NOMO-1 treated with DMSO at 0.1 percent for 48 hours (cell line): Measurements from ENCODE around the gene FAM149B1.
"Not testable (repeated sequence)": the region's sequence is repeated elsewhere in the genome, so short reads cannot be mapped to it uniquely, and the experiment has no call there.

Experiments used
- DNase-seq: peaks from one replicate; lab custom pipeline; 2025; ENCODE audit not compliant: unreplicated experiment; lab: John Stamatoyannopoulos, UW

Gene FAM149B1

DNA sequence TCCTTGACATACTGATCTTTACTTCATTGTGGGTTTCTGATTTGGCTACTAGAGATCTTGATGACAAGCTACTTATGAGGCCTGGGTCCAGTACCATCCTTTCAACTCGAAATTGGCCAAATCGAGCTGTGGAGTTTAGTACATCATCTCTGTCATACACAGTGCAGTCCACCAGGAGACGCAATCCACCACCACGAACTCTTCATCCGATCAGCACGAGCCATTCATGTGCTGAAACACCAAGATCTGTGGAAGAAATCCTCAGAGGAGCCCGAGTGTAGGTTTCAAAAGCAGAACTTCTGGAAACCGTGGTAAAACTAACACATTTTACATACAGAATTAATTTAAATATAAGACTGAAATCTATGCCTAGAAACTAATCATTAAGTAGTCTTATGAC is 65.0 kb downstream of the FAM149B1 start:
- DNase-seq: no peak

DNA sequence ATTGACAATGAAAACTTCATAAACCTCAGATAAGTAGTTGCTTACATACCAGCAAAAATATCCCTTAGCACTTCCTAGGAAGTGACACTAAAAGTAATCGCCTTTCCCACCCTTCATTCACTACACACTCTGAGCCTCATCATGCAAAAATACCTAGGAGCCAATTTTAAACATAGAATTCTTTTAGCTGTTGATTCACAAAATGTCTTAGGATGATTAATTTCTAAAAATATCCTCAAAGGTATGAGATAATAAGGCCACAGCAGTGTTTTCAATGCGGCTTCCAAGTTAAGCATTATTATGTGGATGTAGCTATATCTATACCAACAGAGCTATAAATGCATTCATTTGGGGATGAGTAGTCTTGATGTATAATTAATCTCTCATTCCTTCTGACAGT is 66.0 kb downstream of the FAM149B1 start:
- DNase-seq: no peak

DNA sequence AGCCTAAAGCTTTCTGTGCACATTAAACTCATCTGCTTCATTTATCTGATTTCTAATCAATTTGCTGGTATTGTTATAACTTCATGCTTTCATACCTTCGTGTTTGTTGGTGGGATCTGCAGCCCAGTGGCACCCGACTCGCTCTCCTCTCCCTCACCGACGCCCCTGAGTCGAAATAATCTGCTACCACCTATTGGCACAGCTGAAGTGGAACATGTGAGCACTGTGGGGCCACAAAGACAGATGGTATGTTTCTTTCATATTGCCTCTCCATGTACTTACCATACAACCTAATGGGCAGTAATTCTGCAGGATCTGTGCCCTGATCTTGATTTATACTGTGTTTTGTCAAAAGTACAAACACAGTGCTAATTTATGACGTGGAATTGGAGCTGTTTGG is 66.8 kb downstream of the FAM149B1 start:
- no peak for DNase-seq

DNA sequence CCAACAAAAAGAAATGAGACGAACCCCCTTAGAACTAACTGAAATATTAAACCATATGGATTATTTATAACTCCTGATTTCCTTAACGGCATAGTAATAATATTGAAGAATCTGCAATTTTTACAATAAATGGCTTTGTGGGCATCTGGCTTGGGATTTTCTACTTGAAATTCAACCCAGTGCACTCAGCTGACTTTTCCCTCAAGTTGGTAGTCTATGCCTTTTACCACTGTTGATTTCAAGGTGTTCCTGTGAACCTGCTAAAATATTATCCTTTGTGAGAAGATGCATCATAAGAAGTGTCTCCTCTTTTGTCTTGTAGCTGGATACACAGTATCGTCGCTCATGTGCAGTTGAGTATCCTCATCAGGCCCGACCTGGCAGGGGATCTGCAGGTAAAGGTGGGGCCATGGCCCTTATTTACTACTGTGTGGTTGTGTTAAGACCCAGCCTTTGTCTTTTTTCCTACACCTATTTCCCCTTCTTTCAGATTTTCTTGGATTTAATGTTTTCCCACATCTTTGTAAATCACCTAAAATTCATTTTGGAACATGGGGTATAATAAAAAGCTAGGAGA is 71.2 kb downstream of the FAM149B1 start:
- no peak for DNase-seq

DNA sequence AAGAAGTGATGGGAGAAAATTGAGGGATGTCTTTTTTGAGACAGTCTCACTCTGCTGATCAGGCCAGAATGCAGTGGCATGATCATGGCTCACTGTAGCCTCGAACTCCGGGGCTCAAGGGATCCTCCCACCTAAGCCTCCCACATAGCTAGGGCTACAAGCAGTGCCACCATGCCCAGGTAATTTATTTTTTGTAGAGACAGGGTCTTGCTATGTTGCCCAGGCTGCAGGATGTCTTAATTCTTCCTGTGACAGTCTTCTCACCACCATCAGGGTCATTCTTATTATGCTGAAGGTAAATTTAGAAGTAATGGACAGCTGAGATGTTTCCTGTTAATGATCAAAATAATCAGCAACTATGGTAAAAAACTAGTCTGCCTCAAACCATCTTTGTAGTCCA is 72.0 kb downstream of the FAM149B1 start:
- DNase-seq: no peak

DNA sequence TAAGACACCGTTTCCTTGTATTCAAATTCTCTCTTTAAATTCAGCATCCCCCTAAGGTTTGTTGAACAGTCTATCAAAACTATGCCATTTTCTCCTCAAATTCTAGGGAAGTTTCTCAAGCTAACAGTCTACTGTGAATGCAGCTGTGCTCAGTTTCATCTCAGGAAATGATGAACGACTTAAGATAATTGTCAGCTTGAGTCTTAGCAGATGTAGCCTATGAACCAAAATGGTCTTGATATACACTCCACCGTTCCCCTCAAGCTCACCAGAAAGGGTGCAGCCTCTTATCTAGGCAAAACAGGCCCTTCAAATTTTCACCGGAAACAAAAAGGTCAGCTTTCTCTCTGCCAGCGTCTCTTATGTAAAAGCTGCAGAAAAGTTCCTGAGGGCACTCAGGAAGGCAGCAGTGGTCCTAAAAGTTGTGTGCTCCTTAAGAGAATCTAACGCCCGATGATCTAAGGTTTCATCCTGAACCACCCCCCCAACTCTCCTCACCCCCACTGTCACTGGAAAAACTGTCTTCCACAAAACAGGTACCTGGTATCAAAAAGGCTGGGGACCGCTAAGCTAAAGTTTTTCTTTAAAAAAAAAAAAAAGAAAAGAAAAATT is 77.1 kb downstream of the FAM149B1 start:
- no peak for DNase-seq

DNA sequence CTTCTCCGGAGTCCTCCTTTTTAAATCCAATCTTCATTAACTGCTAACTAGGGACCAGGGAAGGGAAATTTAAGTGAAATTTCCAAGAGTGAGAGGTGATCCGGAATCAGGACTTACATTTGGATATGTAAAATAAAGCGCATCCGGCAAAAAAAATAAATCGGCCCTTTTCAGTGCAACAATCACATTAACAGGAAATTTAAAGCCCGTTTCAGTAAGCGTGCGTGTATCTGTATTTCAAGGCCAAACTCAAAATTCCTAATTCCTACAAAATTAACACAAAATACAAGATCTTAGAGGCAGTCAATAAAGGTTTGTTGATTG is 78.4 kb downstream of the FAM149B1 start:
- DNase-seq: no peak

DNA sequence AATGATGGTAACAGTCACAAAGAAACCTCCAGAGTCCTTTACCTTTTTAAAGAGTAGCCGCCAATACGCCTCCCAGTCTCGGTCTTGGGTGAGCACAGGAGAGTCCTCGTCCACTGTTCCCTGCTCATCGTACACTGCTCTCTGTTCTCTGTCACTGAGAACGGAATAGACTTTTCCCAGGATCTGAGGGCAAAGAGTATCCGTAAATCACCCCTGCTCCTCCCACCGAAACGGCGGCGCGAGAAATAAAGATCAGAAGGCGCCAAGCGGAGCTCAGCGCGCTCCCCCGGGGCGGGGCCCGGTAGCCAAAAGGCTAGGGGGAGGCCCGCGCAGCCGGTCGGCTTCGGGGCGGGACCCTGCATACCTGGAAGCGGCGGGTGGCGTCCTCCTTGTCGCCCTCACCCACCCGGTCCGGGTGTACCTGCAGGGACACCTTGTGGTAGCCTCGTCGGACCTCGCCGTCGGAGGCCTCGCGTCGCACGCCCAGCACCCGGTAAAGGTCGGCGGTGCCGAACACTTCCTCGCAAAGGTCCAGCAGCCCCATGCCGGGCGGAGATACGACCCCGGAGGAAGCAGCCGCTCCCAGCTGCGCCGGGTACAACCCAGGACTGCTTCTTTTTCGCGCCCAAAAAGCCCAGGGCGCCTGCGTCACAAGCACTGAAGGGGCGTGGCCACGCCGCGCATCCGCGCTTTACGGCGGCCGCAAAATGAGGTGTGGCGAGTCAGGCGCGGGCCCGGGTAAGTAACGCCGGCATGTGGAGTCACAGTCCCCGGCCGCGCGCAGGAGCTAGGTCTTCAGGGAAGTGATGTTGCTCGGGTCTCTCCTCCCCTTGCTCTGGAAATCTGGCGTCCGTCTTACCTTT is 79.0 kb downstream of the FAM149B1 start, which contains the start of gene DNAJC9:
Gene DNAJC9 (minus strand): TSS at position 610 of the 863 bp plus-strand sequence. CDS start 66 bp downstream, at position 544.
- DNase-seq: peak; percentile 93

DNA sequence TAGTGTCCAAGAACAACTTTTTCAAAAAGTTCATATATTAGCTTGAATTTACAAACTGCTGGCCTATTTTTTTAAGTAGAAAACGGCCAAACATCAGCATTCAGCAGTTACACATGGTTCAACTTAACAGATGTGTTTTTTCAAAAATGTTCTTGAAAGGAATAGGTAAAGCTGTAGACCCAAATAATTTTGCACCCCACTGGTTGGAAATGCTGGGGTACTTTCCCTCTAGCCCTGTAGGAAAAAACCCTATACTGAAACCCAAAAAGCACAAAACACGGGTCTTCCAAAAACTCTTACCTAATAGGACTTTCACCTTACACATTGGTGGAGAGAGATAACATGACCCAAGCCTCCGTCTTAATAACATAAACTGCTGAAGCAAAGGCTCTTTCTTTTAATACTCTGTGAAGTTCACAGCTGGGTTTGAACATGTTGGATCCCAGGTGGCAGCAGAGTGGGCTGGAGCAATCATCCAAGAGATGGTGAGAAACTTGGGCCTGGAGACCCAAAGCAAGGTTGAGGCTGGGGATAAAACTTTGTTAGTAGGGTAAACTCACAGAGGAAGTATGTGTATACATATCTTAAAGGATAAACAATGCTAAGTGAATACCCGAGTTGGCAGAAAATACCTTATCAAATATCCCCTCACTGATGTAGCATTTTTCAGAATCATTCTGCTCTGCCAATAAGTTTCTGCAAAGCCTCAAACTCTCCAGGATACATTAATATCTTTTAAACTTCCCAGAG is 79.8 kb downstream of the FAM149B1 start:
- DNase-seq: no peak

DNA sequence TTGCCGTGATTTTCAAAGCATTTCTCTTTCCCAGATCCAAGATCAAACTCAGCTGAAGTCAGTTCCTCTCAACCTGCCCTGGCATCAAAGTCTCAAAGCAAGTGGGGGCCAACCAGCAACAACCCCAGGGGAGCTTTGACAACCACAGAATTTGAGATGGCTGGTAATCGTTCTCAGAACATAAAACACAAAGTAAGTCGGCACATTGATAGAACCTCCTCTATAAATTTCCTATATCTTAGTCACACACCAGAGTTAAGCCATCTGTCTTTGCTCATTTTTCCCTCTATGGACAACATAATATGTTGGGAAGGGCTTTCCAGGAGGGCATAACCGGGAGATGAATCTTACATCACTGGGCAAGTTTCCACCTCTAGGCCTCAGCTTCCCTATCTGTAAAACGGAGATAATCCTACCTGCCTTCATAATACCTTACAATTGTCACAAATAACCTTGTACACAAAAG is 80.4 kb downstream of the FAM149B1 start:
- no peak for DNase-seq

DNA sequence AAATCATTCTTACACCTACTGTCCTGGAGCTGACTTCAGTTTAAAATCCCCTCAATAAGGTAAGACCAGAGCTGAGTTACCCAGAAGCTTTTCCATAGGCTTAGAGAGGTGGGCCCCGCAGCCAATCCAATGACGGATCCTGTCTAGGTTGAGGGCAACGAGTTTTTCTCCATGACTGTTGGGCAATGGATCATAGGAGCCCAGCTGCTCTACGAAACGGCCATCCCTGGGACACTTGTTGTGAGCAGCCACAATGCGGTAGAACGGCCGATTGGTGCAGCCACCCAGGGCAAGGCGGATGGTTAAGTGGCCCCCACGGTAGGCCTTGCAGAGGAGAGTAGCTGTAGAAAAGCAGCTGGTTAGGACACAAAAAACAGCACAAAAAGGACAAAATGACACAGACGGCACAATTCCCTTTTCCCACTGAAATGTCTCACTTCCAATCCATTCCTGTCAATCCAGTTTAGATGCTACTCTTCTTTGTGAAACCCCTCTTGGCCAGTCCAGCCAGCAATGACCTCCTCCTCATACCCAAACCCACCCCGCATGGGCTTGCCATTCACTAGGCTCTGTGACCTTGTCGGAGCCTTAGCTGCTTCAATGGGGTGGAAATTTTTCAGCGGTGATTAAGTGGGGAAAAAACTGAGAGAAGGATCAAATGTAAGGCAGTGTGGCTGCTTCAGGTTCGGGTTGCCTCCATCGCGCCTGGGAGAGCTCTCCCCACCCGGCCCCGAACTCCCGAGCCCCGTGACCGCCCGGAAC is 83.9 kb downstream of the FAM149B1 start:
- DNase-seq: peak; percentile 9

DNA sequence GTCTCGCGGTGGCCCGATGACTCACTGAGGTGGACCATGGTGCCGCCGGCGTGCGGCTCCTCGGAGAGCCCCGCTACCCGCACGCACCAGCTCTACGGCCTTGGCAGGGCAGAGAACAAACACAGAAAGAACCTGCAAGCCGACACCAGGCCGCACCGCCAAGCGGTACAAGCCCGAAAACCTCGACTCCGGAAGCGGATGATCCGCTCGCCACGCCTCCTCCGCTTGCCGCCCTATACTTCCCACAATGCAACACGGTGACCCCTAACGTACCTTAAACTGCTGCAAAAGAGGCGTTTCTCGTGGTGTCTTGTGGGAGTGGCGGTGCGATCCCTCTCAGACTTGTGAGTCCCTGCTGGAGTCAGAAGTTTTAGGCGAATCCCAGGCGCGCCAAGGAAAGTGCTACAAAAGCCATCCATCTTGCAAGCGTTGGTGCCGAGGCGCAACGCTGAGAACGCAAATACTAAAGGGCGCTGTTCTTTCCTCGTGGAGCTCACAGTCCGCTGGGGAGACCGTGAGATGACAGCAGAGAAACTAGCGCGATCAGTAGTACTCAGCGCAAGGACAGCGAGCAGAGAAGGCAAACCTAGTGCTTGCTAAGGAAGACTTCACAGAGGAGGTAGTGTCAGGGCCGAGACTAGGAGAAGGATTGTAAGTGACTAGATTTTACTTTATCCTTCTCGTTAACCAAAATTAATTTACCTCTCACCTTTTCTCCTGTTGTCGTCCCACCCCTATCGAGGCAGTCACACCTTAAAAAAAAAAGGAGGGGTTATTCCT is 84.7 kb downstream of the FAM149B1 start, which contains the start of gene MRPS16:
Gene MRPS16 (minus strand): TSS at position 200 of the 780 bp plus-strand sequence. CDS start 162 bp downstream, at position 38.
- DNase-seq: peak; percentile 97

DNA sequence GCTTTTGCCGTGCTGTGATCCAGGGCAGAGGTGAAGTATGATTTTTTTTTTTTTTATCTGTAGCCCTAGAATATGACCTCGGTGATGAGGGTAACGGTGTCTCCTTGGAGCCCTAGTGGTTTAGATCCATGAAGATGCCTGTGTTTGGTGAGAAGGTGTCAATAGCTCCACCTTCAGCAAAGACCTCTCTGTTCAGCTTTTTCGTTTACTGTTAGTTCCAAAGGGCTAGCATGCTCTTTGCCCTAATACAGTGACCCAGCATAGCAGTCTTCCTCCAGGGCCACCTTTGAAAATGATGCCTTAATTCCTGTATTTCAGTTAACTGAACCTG is 85.3 kb downstream of the FAM149B1 start:
- DNase-seq: peak; percentile 16

DNA sequence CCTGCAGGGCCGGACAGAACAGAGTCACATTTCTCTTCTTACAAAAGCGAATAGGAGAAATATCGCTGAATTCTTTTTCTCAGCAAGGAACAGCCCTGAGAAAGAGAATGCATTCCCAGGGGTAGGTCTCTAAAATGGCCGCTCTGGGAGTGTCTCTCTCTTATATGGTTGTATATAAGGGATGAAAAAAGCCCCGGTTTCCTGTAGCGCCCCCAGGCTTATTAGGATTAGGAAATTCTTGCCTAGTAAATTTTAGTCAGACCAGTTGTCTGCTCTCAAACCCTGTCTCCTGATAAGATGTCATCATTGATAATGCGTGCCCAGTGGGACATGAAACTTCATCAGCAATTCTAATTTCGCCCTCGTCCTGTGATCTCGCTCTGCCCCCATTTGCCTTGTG is 90.7 kb downstream of the FAM149B1 start:
- not testable (repeated sequence) for DNase-seq

DNA sequence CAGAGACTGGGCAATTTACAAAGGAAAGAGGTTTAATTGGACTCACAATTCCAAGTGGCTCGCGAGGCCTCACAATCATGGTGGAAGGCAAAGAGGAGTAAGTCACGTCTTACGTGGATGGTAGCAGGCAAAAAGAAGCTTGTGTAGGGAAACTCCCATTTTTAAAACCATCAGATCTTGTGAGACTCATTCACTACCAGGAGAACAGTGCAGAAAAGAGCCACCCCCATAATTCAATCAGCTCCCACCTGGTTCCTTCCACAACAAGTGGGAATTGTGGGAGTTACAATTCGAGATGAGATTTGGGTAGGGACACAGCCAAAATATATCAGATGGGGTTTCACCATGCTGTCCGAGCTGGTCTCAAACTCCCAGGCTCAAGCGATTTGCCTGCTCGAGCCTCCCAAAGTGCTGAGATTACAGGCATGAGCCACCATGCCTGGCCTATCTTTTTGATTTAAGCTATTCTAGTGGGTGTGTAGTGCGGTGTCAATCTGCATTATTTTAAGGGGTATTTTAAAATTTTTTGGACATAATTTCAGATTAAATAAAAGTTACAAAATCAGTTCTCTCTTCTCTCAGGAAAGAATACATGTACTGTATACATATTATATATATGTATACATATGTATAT is 93.6 kb downstream of the FAM149B1 start:
- no peak for DNase-seq

DNA sequence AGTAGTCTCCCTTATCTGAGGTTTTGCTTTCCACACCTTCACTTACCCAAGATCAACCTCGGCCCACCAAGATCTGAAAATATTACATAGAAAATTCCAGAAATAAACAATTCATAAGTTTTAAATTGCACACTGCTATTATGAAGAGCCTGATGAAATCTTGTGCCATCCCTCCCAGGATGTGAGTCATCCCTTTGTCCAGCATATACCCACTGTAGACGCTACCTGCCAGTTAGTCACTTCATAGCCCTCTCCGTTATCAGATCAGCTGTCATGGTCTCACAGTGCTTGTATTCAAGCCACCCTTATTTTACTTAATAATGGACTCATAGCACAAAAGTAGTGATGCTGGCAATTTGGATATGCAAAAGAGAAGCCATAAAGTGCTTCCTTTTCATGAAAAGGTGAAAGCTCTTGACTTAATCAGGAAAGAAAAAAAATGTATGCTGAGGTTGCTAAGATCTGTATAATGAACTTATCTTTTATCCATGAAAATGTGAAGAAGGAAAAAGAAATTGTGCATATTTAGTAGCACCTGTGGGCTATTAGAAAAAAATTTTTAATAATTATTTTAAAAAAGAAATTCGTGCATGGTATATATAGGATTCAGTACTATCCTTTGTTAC is 94.3 kb downstream of the FAM149B1 start:
- no peak for DNase-seq

DNA sequence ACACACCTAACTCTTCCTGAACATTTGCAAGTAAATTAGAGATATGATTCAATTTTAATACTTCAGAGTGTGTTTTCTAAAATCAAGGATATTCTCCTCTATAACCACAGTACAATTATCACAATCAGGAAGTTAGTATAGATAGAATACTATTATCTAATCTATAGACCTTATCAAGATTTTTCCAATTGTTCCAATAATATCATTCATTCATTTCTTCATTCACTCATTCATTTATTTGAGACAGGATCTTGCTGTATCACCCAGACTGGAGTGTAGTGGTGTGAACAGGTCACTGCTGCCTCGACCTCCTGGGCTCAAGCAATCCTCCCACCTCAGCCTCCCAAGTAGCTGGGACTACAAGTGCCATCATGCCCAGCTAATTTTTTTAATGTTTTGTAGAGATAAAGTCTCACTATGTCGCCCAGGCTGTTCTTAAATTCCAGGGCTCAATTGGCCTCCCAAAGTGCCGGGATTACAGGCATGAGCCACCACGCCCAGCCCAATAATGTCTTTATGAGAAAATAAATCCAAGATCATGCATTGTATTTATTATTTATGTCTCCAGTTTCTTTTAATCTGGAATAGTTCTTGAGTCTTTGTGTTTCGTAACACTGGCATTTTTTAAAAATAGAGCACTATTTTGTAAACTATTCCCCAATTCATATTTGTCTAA is 95.1 kb downstream of the FAM149B1 start:
- no peak for DNase-seq

DNA sequence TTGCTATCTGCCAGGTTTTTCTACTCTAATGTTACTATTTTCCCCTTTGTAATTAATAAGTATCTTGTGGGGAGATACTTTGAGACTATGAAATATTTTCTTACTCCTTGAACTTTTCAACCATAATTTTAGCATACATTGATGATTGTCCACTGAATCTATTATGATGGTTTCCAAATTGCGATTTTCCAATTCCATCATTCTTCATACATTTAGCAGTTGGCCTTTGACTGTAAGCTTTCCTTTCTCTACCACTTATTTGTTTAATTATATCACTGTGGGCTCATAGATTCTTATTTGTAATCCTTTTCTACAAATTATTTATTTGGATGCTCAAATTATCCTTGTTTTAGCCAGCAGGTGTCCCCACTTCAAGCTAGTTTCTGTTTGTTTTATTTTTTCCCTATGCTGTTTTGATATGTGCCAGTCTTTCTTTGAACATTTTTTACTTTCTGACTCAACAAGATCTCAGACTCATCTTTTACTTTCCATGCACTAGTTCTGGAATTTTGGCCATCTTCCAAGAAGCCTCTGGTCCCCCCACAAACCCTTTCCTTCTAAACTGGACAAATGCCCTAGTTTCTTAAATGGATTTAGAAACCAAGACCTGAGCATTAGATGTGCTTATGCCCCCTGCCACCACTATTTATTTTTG is 95.9 kb downstream of the FAM149B1 start:
- DNase-seq: no peak
